Psoas muscle (tissue), 8 donors: ENCODE data around the gene GYG1. TPM values are rescaled to one million over a fixed set of nuclear protein-coding genes. Genes with fewer than 3 reads are reported as not detected.

Source experiments
- ATAC-seq, 4 donors: fragments of 200-7000 bp; cut with Tn5 transposase; one replicate each; pipeline ENCODE4 v1.9.1; 2020; ENCODE audit warnings: moderate library complexity in 3 of 4, mild to moderate bottlenecking in 2 of 4
- DNase-seq, 2 donors: peaks; one replicate each; pipeline ENCODE4 v3.0.0-alpha.2; 2020
- H3K27ac ChIP-seq: fragments of 200-600 bp; one replicate; pipeline ENCODE4 v1.8.0; 2022
- H3K27me3 ChIP-seq, 3 donors: fragments of 200-600 bp in 1 of 3; one replicate each; pipeline versions ENCODE4 v1.6.1 to v1.8.0; 2013 to 2022; ENCODE audit warnings: low read length in 2 of 3, mild to moderate bottlenecking in 2 of 3, moderate library complexity in 1 of 3; ENCODE audit not compliant: insufficient read depth in 3 of 3
- H3K36me3 ChIP-seq, 2 donors: fragments of 200-600 bp in 1 of 2; one replicate each; pipeline versions ENCODE4 v1.6.1 to v1.8.0; 2013 to 2022; ENCODE audit warnings: low read depth in 1 of 2, mild to moderate bottlenecking in 1 of 2, moderate library complexity in 1 of 2; ENCODE audit not compliant: insufficient read depth in 1 of 2
- H3K4me1 ChIP-seq: fragments of 200-600 bp; one replicate; pipeline ENCODE4 v1.8.0; 2022
- H3K4me3 ChIP-seq: fragments of 200-600 bp; one replicate; pipeline ENCODE4 v1.8.0; 2022; ENCODE audit warnings: mild to moderate bottlenecking
- H3K9me3 ChIP-seq: fragments of 200-600 bp; one replicate; pipeline ENCODE4 v1.8.0; 2022
- CTCF ChIP-seq: fragments of 200-600 bp; IDR thresholded peaks from one replicate; pipeline ENCODE4 v1.8.0; 2022; ENCODE audit warnings: antibody characterized with exemption
- WGBS, 3 donors: extraction: QIAGEN DNeasy Blood & Tissue Kit; methylation state at CpG; one replicate each; pipeline versions ENCODE4 v1.1.6 to v1.1.7; 2013; 5-methylcytosine and 5-hydroxymethylcytosine counted together
- intact Hi-C, 2 donors: fragments of 100-400 bp; cut with DNase I; formaldehyde crosslinking; loops; one replicate each; pipeline versions ENCODE4 v1.11.0 to v1.14.2; 2022
- polyA plus RNA-seq, 3 donors: library from polyadenylated mRNA; stranded (reverse); fragments of 200-250 nt; gene quantifications; one replicate each; pipeline ENCODE4 v1.2.3, GENCODE V29; 2013
- total RNA-seq, 4 donors: library from RNA; stranded (reverse); fragmentation: NEBNext Ultra II Directional in 2 of 4; extraction: Animal tissue kit (Norgen Biotek cat#: 25700) in 2 of 4; gene quantifications; one replicate each; pipeline versions ENCODE4 v1.2.1 to v1.2.4, GENCODE V29; 2021 to 2023
- donor health status: healthy with polysubstance abuse.
- donor health status: DM: no; HTN: no; CAD: no; lungs with moderate emphysema.
- donor health status: Bipolar disorder and iron deficiency.
- donor health status: healthy.
- donor health status: DM: yes; HTN: yes; CAD: no.
- donor health status: DM: no; HTN: no; CAD: no.
- donor health status: DM: no; HTN: no; CAD: no.
- donor health status: DM: yes; HTN: yes; CAD: no.

GYG1 gene
- total and polyA plus RNA-seq, 7 donors: 164 to 550 (median 338) TPM

- ATAC-seq: no peak
- Histone ChIP-seq H3K4me1 (peaks cover 65% of the 10 kb centered on the region), H3K36me3 (peaks cover 6 to 49% of the 10 kb centered on the region in 2 donors), H3K27me3 (no peaks in the 10 kb centered on the region), H3K9me3 (no peaks in the 10 kb centered on the region), H3K4me3 (no peak overlapping the region), H3K27ac (peak overlapping the region; percentile 92)
- TF ChIP-seq CTCF: no peak
- DNase-seq: no peak
- intact Hi-C loops: loop anchor here in 1 of 2 donors (5.0 kb wide), 1 partner anchor 49 kb away; no protein-coding TSS in a partner anchor
- WGBS, 3 donors: 58 to 88% (median 59%) methylated on average over 4 of the region's 4 CpGs
Observed at GRCh38 chr3:149020839-149021252, 29.5 kb downstream of the GYG1 start.

GRCh38 chr3:149021830-149022229 lies 30.5 kb downstream of the GYG1 start:
- H3K9me3 ChIP-seq: no peaks in the 10 kb centered on the region
- peaks cover 6 to 59% of the 10 kb centered on the region in 2 donors for H3K36me3 ChIP-seq
- ATAC-seq: no peak
- H3K27me3 ChIP-seq: no peaks in the 10 kb centered on the region
- DNase-seq: no peak
- TF ChIP-seq CTCF: no peak
- 5 to 32% (median 15%) methylated on average over 1 of the region's 1 CpG for WGBS, 3 donors
- peak overlapping the region; percentile 41 for H3K27ac ChIP-seq
- H3K4me1 ChIP-seq: peaks cover 55% of the 10 kb centered on the region
- H3K4me3 ChIP-seq: no peak overlapping the region
- intact Hi-C loops: loop anchor here in 1 of 2 donors (5.0 kb wide), 1 partner anchor 50 kb away; no protein-coding TSS in a partner anchor

GRCh38 chr3:149023951-149024350 lies 32.6 kb downstream of the GYG1 start:
- ATAC-seq (no peak), DNase-seq (no peak)
- intact Hi-C loops: loop anchor here in 1 of 2 donors (5.0 kb wide), 1 partner anchor 52 kb away; no protein-coding TSS in a partner anchor
- H3K36me3 ChIP-seq: peaks cover 6 to 80% of the 10 kb centered on the region in 2 donors
- H3K4me3 ChIP-seq: no peak overlapping the region
- TF ChIP-seq CTCF: no peak
- H3K27ac ChIP-seq: peak overlapping the region; percentile 41
- no peaks in the 10 kb centered on the region for H3K9me3 ChIP-seq
- H3K27me3 ChIP-seq: no peaks in the 10 kb centered on the region
- H3K4me1 ChIP-seq: peaks cover 39% of the 10 kb centered on the region
- WGBS, 3 donors: 79 to 88% (median 83%) methylated on average over 3 of the region's 3 CpGs

- TF ChIP-seq CTCF: no peak
- Histone ChIP-seq H3K27ac (no peak overlapping the region), H3K4me3 (no peak overlapping the region), H3K36me3 (peaks cover 6 to 74% of the 10 kb centered on the region in 2 donors), H3K4me1 (peaks cover 14% of the 10 kb centered on the region), H3K27me3 (no peaks in the 10 kb centered on the region), H3K9me3 (no peaks in the 10 kb centered on the region)
- WGBS, 3 donors: 4 to 23% (median 10%) methylated on average over 4 of the region's 4 CpGs
- intact Hi-C loops: no loop called here
- ATAC-seq (no peak), DNase-seq (no peak)
Observed at GRCh38 chr3:149026718-149027117, 35.4 kb downstream of the GYG1 start.

- DNase-seq: no peak
- intact Hi-C loops: no loop called here
- no peak for TF ChIP-seq CTCF
- Histone ChIP-seq H3K27me3 (no peaks in the 10 kb centered on the region), H3K9me3 (no peaks in the 10 kb centered on the region), H3K27ac (no peak overlapping the region), H3K36me3 (peaks cover 0 to 44% of the 10 kb centered on the region in 2 donors), H3K4me3 (no peak overlapping the region), H3K4me1 (no peaks in the 10 kb centered on the region)
- 91 to 97% (median 93%) methylated on average over 2 of the region's 2 CpGs for WGBS, 3 donors
- no peak for ATAC-seq
Observed at GRCh38 chr3:149031096-149031495, 39.8 kb downstream of the GYG1 start.
